Endothelial cell of umbilical vein (primary cell): ENCODE results near the gene CCT8.

Experiments used
- EZH2 ChIP-seq: IDR thresholded peaks from 2 replicates; pipeline ENCODE4 v1.6.1; 2012; ENCODE audit warnings: borderline replicate concordance, low read depth, mild to moderate bottlenecking, moderate library complexity, low read length, inconsistent platforms; ENCODE audit not compliant: severe bottlenecking
- TF ChIP-seq, protein P1 (sequence below), 2 donors: IDR thresholded peaks; 1 replicate in 1 of 2; 2 replicates in 1 of 2; pipeline ENCODE4 v1.5.1; 2011; ENCODE audit warnings: low read length in 2 of 2, mild to moderate bottlenecking in 2 of 2, moderate library complexity in 2 of 2, control low read depth in 1 of 2, inconsistent platforms in 1 of 2, low read depth in 1 of 2; ENCODE audit not compliant: insufficient read depth in 1 of 2; ENCODE audit errors: extremely low read depth in 1 of 2

DNA sequence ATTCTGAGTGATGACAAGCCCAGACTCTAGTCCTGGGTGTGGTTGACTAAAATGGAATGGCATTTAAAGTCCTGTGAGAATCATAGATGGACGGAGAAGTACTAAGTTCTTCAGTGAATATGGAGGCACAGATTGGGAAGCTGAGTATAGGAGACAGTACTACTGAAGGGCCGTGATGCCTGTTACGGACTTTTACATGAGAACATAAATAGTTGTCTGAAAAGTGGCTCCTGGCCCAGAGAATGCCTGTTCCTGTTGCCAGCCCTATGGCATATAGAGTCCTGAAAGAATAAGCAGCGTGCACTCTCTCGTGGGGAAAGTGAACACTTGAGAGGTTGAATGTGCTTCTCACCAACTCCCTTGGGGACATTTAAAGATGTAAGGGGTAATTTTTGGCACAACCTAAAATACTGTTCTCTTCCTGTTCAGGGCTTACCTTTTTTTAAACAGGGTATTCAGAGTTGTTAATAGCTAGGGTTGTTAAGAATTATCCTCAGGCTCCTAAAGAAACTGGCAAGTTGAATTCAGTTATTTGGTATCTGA is 20.4 kb downstream of the CCT8 start:
- TF ChIP-seq EZH2 = no peak
- TF ChIP-seq, protein P1, sequence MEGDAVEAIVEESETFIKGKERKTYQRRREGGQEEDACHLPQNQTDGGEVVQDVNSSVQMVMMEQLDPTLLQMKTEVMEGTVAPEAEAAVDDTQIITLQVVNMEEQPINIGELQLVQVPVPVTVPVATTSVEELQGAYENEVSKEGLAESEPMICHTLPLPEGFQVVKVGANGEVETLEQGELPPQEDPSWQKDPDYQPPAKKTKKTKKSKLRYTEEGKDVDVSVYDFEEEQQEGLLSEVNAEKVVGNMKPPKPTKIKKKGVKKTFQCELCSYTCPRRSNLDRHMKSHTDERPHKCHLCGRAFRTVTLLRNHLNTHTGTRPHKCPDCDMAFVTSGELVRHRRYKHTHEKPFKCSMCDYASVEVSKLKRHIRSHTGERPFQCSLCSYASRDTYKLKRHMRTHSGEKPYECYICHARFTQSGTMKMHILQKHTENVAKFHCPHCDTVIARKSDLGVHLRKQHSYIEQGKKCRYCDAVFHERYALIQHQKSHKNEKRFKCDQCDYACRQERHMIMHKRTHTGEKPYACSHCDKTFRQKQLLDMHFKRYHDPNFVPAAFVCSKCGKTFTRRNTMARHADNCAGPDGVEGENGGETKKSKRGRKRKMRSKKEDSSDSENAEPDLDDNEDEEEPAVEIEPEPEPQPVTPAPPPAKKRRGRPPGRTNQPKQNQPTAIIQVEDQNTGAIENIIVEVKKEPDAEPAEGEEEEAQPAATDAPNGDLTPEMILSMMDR (IDR thresholded peaks at IDR 0.05; ENCODE audit: extremely low read depth in 1 of 2, insufficient read depth in 1 of 2, low read depth in 1 of 2, low read length in 2 of 2) = no peak
